Measurements from ENCODE around the gene PTPRK. TPM values are rescaled to one million over a fixed set of nuclear protein-coding genes. Genes with fewer than 3 reads are reported as not detected.

Gene PTPRK
- total RNA-seq, 1 experiment from 2014 or later = 53.8 TPM

DNA sequence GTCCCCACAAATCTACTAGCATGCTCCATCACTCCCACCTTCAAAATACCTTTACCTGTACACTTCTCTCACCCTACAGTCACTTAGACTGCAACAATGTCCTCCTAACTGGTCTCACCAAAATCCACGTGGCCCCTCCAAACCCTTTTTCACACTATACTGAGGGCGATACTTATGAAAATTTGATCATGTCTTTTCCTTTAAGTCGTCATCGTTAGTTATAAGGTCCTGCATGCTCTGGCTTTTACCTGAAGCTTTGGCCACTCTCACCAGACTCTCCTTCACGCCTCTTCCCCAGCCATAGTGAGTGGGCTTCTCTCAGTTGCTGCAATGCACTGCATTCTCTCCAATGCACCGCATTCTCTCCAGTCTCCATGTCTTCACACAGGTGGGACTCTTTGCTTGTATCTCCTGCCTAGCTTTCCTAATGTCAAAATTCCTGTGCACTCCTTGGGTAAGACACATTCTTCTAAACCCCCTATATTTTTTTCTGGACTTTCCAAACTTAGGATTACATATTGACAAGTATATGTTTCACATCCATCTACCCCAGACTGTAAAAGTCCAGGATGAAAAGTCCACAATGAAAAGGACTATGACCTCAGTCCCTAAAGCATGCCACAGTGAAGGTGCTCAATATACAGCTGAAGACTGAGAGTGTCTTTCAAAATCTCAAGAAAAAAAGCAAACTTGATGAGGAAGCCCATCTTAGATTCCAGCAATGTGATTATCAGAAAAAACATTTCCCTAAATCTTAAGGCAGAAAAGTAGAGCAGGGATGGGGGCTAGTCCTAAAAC lies 24.7 kb downstream of the PTPRK start:
- CTCF ChIA-PET = no interaction called here
- POLR2A ChIA-PET (ENCODE audit: unreplicated experiment) = no interaction called here
- no peaks in the 10 kb centered on the region for H3K9me3 ChIP-seq (ENCODE audit: low read length)
- ATAC-seq = no peak
- no peak overlapping the region for H3K27ac ChIP-seq (ENCODE audit: low read length)
- no peaks in the 10 kb centered on the region for H3K36me3 ChIP-seq (ENCODE audit: low read depth, low read length)
- peaks cover 87% of the 10 kb centered on the region for H3K79me2 ChIP-seq (ENCODE audit: low read length)
- no peaks in the 10 kb centered on the region for H3F3A ChIP-seq (ENCODE audit: low read length, unreplicated experiment)
- no TSS peak for BruUV-seq (replicated peaks)
- no peak for TF ChIP-seq EZH2phosphoT487 (IDR thresholded peaks at IDR 0.05; ENCODE audit: borderline replicate concordance, low read length)
- no peak for TF ChIP-seq CTCF (conservative IDR thresholded peaks at IDR 0.05; ENCODE audit: low read depth, low read length)
- TF ChIP-seq EZH2 (IDR thresholded peaks at IDR 0.05; ENCODE audit: low read length, unreplicated experiment) = no peak
- H3K9me2 ChIP-seq (replicated peaks; ENCODE audit: low read length) = no peaks in the 10 kb centered on the region
- no peak overlapping the region for H3K9ac ChIP-seq (ENCODE audit: low read length)
- intact Hi-C loops (cut with micrococcal nuclease) = no loop called here
- H4K20me1 ChIP-seq (ENCODE audit: low read length) = no peaks in the 10 kb centered on the region
- no peaks in the 10 kb centered on the region for H3K27me3 ChIP-seq (ENCODE audit: low read length)
- no peak overlapping the region for H3K4me3 ChIP-seq (ENCODE audit: low read length)
- peaks cover 54% of the 10 kb centered on the region for H3K4me1 ChIP-seq (ENCODE audit: insufficient read depth, low read length)
- no peak overlapping the region for H2AFZ ChIP-seq (ENCODE audit: low read length)
- H3K4me2 ChIP-seq (ENCODE audit: low read length) = no peak overlapping the region
- DNase-seq = no peak

GRCh38 chr6:128494440-128494839 lies 26.0 kb downstream of the PTPRK start:
- H3K4me2 ChIP-seq (ENCODE audit: low read length) = no peak overlapping the region
- no peaks in the 10 kb centered on the region for H4K20me1 ChIP-seq (ENCODE audit: low read length)
- no peaks in the 10 kb centered on the region for H3K9me3 ChIP-seq (ENCODE audit: low read length)
- no peaks in the 10 kb centered on the region for H3K36me3 ChIP-seq (ENCODE audit: low read depth, low read length)
- H3K27ac ChIP-seq (ENCODE audit: low read length) = no peak overlapping the region
- ATAC-seq = no peak
- H3K9ac ChIP-seq (ENCODE audit: low read length) = no peak overlapping the region
- DNase-seq = no peak
- H3K4me3 ChIP-seq (ENCODE audit: low read length) = no peak overlapping the region
- TF ChIP-seq EZH2 (IDR thresholded peaks at IDR 0.05; ENCODE audit: low read length, unreplicated experiment) (no peak), CTCF (conservative IDR thresholded peaks at IDR 0.05; ENCODE audit: low read depth, low read length) (no peak), EZH2phosphoT487 (IDR thresholded peaks at IDR 0.05; ENCODE audit: borderline replicate concordance, low read length) (no peak)
- intact Hi-C loops (cut with micrococcal nuclease) = loop anchor here (5.0 kb wide), 1 partner anchor 127 kb away; no protein-coding TSS in a partner anchor
- H3K9me2 ChIP-seq (replicated peaks; ENCODE audit: low read length) = no peaks in the 10 kb centered on the region
- ChIA-PET CTCF (no interaction called here), POLR2A (ENCODE audit: unreplicated experiment) (no interaction called here)
- H2AFZ ChIP-seq (ENCODE audit: low read length) = no peak overlapping the region
- no peaks in the 10 kb centered on the region for H3F3A ChIP-seq (ENCODE audit: low read length, unreplicated experiment)
- H3K79me2 ChIP-seq (ENCODE audit: low read length) = peaks cover 90% of the 10 kb centered on the region
- H3K4me1 ChIP-seq (ENCODE audit: insufficient read depth, low read length) = peaks cover 55% of the 10 kb centered on the region
- no TSS peak for BruUV-seq (replicated peaks)
- H3K27me3 ChIP-seq (ENCODE audit: low read length) = no peaks in the 10 kb centered on the region

GRCh38 chr6:128493877-128494276 lies 26.5 kb downstream of the PTPRK start:
- DNase-seq = no peak
- no peak overlapping the region for H3K4me2 ChIP-seq (ENCODE audit: low read length)
- H3K27me3 ChIP-seq (ENCODE audit: low read length) = no peaks in the 10 kb centered on the region
- intact Hi-C loops (cut with micrococcal nuclease) = loop anchor here (5.0 kb wide), 1 partner anchor 127 kb away; no protein-coding TSS in a partner anchor
- H2AFZ ChIP-seq (ENCODE audit: low read length) = no peak overlapping the region
- CTCF ChIA-PET = no interaction called here
- no peaks in the 10 kb centered on the region for H4K20me1 ChIP-seq (ENCODE audit: low read length)
- no peaks in the 10 kb centered on the region for H3F3A ChIP-seq (ENCODE audit: low read length, unreplicated experiment)
- H3K9me2 ChIP-seq (replicated peaks; ENCODE audit: low read length) = no peaks in the 10 kb centered on the region
- peaks cover 91% of the 10 kb centered on the region for H3K79me2 ChIP-seq (ENCODE audit: low read length)
- no peak overlapping the region for H3K9ac ChIP-seq (ENCODE audit: low read length)
- no peaks in the 10 kb centered on the region for H3K36me3 ChIP-seq (ENCODE audit: low read depth, low read length)
- H3K4me1 ChIP-seq (ENCODE audit: insufficient read depth, low read length) = peaks cover 54% of the 10 kb centered on the region
- TF ChIP-seq EZH2 (IDR thresholded peaks at IDR 0.05; ENCODE audit: low read length, unreplicated experiment) (no peak), CTCF (conservative IDR thresholded peaks at IDR 0.05; ENCODE audit: low read depth, low read length) (no peak), EZH2phosphoT487 (IDR thresholded peaks at IDR 0.05; ENCODE audit: borderline replicate concordance, low read length) (no peak)
- POLR2A ChIA-PET (ENCODE audit: unreplicated experiment) = no interaction called here
- BruUV-seq (replicated peaks) = no TSS peak
- H3K4me3 ChIP-seq (ENCODE audit: low read length) = no peak overlapping the region
- no peak overlapping the region for H3K27ac ChIP-seq (ENCODE audit: low read length)
- no peaks in the 10 kb centered on the region for H3K9me3 ChIP-seq (ENCODE audit: low read length)
- ATAC-seq = no peak

Measured in PC-3 (cell line).